ENCODE data around the gene GABRG3. TPM values are rescaled to one million over a fixed set of nuclear protein-coding genes. Genes with fewer than 3 reads are reported as not detected.

Gene GABRG3
- total and polyA plus RNA-seq, 9 of the 15 experiments (the other 6 are each of a cell fraction or from before 2014, with no cell fraction given) = 4.0 to 15.1 (median 11.2) TPM

- no peaks in the 10 kb centered on the region for H3K36me3 ChIP-seq (ENCODE audit: control insufficient read depth, insufficient read depth, low read length)
- no peak for ATAC-seq
- no peak for TF ChIP-seq EZH2 (IDR thresholded peaks at IDR 0.05; ENCODE audit: borderline replicate concordance, low read depth, low read length)
- TF ChIP-seq, protein P1, sequence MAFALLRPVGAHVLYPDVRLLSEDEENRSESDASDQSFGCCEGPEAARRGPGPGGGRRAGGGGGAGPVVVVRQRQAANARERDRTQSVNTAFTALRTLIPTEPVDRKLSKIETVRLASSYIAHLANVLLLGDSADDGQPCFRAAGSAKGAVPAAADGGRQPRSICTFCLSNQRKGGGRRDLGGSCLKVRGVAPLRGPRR (CRISPR knock-in tag; IDR thresholded peaks at IDR 0.05) = no peak
- no peak for TF ChIP-seq NKRF (IDR thresholded peaks at IDR 0.05; ENCODE audit: borderline replicate concordance)
- no peak for TF ChIP-seq CBFB (CRISPR knock-in tag; IDR thresholded peaks at IDR 0.05)
- peak; percentile 31; the same call in 1 of the 2 replicates for TF ChIP-seq RFX1 (IDR thresholded peaks at IDR 0.05)
- no peak for TF ChIP-seq IRF2 (CRISPR knock-in tag; IDR thresholded peaks at IDR 0.05)
- no peak for DNase-seq (ENCODE audit: extremely low read depth in 1 of 4, low spot score in 3 of 4)
- H3K4me3 ChIP-seq = no peak overlapping the region
- H3K9ac ChIP-seq (ENCODE audit: insufficient read depth in 1 of 2, low read depth in 2 of 2, low read length in 2 of 2) = no peak overlapping the region
- CTCF ChIA-PET (ENCODE audit: low intra/inter-chr PET ratio) = no interaction called here
- BruUV-seq (replicated peaks) = no TSS peak
- in situ Hi-C loops (cut with MboI) = no loop called here
- no peak overlapping the region for H3K4me2 ChIP-seq (ENCODE audit: insufficient read depth, low read length)
- H3K9me1 ChIP-seq (ENCODE audit: control insufficient read depth, insufficient read depth, low read length) = no peaks in the 10 kb centered on the region
- no peaks in the 10 kb centered on the region for H3K79me2 ChIP-seq (ENCODE audit: control insufficient read depth, insufficient read depth, low read length)
- intact Hi-C loops (cut with micrococcal nuclease) = no loop called here
- no peaks in the 10 kb centered on the region for H4K20me1 ChIP-seq (replicated peaks; ENCODE audit: control insufficient read depth, insufficient read depth, low read length)
- H3K4me1 ChIP-seq (replicated peaks in 1 of 2; ENCODE audit: control insufficient read depth in 2 of 2, insufficient read depth in 2 of 2, low read length in 2 of 2) = no peaks in the 10 kb centered on the region; a peak in 1 of 5 replicates
- no peak overlapping the region for H2AFZ ChIP-seq (ENCODE audit: low read depth, low read length)
- WGBS (ENCODE audit: insufficient coverage, low coverage, missing lambda C conversion rate) = 0% methylated on average over 6 of the region's 6 CpGs
- H3K9me3 ChIP-seq (replicated peaks; ENCODE audit: control insufficient read depth, insufficient read depth, low read depth, low read length) = no peaks in the 10 kb centered on the region; the same call in none of the 2 replicates
- no peak overlapping the region for H3K27ac ChIP-seq (ENCODE audit: extremely low read depth, low read depth, low read length)
- no peak for FAIRE-seq
- POLR2A ChIA-PET = interaction anchor here (1.1 kb wide), 1 partner anchor 10 kb away, joined by 3 read pairs; no protein-coding TSS in a partner anchor
- peaks cover 4 to 22% of the 10 kb centered on the region in 2 experiments; a peak in 4 of 5 replicates for H3K27me3 ChIP-seq (ENCODE audit: control insufficient read depth in 2 of 2, insufficient read depth in 2 of 2, low read length in 2 of 2)
Observed at GRCh38 chr15:27070841-27071240, 99.9 kb downstream of the GABRG3 start.

Data from K562 (cell line).